Progenitor cell of endocrine pancreas (in vitro differentiated cells): ENCODE results near the gene KCNK15. TPM values are rescaled to one million over a fixed set of nuclear protein-coding genes. Genes with fewer than 3 reads are reported as not detected.

Experiments used
- DNase-seq: peaks from one replicate; pipeline ENCODE4 v3.0.0; 2021; ENCODE audit warnings: low spot score; ENCODE audit not compliant: unreplicated experiment
- H3K27ac Mint-ChIP-seq: 2 replicates; pipeline ENCODE4 v1.8.0; 2021; ENCODE audit warnings: mild to moderate bottlenecking, moderate library complexity, mixed read lengths
- H3K27me3 Mint-ChIP-seq: 2 replicates; pipeline ENCODE4 v1.8.0; 2021; ENCODE audit warnings: mixed read lengths
- H3K36me3 Mint-ChIP-seq: 2 replicates; pipeline ENCODE4 v1.8.0; 2022; ENCODE audit warnings: mixed read lengths; ENCODE audit not compliant: insufficient read depth
- H3K4me1 Mint-ChIP-seq: 2 replicates; pipeline ENCODE4 v1.8.0; 2021; ENCODE audit warnings: low read depth, mixed read lengths
- H3K4me3 Mint-ChIP-seq: 2 replicates; pipeline ENCODE4 v1.8.0; 2021; ENCODE audit warnings: low read depth, mild to moderate bottlenecking, moderate library complexity, mixed read lengths
- H3K9me3 Mint-ChIP-seq: 2 replicates; pipeline ENCODE4 v1.8.0; 2021; ENCODE audit warnings: low read depth, mixed read lengths
- CTCF ChIP-seq: fragments of 200-600 bp; sonication (generic); IDR thresholded peaks from one replicate; pipeline ENCODE4 v1.5.0; 2021; ENCODE audit warnings: antibody characterized with exemption, mild to moderate bottlenecking; ENCODE audit not compliant: unreplicated experiment
- total RNA-seq: library from RNA; stranded (reverse); gene quantifications from 2 replicates; pipeline ENCODE4 v1.2.1, GENCODE V29; 2021

Gene KCNK15
- total RNA-seq, 1 donor from 2014 or later, result 0.22 TPM

- no peak for TF ChIP-seq CTCF
- H3K4me3 Mint-ChIP-seq, result no peak overlapping the region
- DNase-seq, result no peak
- H3K9me3 Mint-ChIP-seq, result no peaks in the 10 kb centered on the region
- no peaks in the 10 kb centered on the region for H3K36me3 Mint-ChIP-seq
- H3K27ac Mint-ChIP-seq, result no peak overlapping the region
- H3K27me3 Mint-ChIP-seq, result peaks cover 10% of the 10 kb centered on the region
- no peaks in the 10 kb centered on the region for H3K4me1 Mint-ChIP-seq
Observed at GRCh38 chr20:44716309-44717106, 29.2 kb upstream of the KCNK15 start.

- no peak for DNase-seq
- Mint-ChIP-seq H3K27me3 (peaks cover 8% of the 10 kb centered on the region), H3K36me3 (no peaks in the 10 kb centered on the region), H3K27ac (no peak overlapping the region), H3K9me3 (no peaks in the 10 kb centered on the region), H3K4me1 (no peaks in the 10 kb centered on the region), H3K4me3 (no peak overlapping the region)
- peak; percentile 40 for TF ChIP-seq CTCF
Observed at GRCh38 chr20:44717986-44718385, 27.7 kb upstream of the KCNK15 start.

- Mint-ChIP-seq H3K4me3 (no peak overlapping the region), H3K9me3 (no peaks in the 10 kb centered on the region), H3K4me1 (no peaks in the 10 kb centered on the region), H3K36me3 (no peaks in the 10 kb centered on the region), H3K27me3 (peaks cover 3% of the 10 kb centered on the region), H3K27ac (no peak overlapping the region)
- DNase-seq, result no peak
- no peak for TF ChIP-seq CTCF
Observed at GRCh38 chr20:44719841-44720240, 25.8 kb upstream of the KCNK15 start.

- TF ChIP-seq CTCF, result no peak
- no peak overlapping the region for H3K4me3 Mint-ChIP-seq
- H3K9me3 Mint-ChIP-seq, result no peaks in the 10 kb centered on the region
- H3K4me1 Mint-ChIP-seq, result no peaks in the 10 kb centered on the region
- H3K27me3 Mint-ChIP-seq, result peaks cover 3% of the 10 kb centered on the region
- DNase-seq, result no peak
- H3K27ac Mint-ChIP-seq, result no peak overlapping the region
- no peaks in the 10 kb centered on the region for H3K36me3 Mint-ChIP-seq
Observed at GRCh38 chr20:44720621-44720996, 25.1 kb upstream of the KCNK15 start.

GRCh38 chr20:44720997-44721784 lies 24.5 kb upstream of the KCNK15 start:
- no peak for TF ChIP-seq CTCF

More at GRCh38 chr20:44720997-44721784, 24.5 kb upstream of the KCNK15 start:
- H3K27me3 Mint-ChIP-seq, result peaks cover 3% of the 10 kb centered on the region
- H3K36me3 Mint-ChIP-seq, result no peaks in the 10 kb centered on the region
- H3K4me3 Mint-ChIP-seq, result no peak overlapping the region
- no peak overlapping the region for H3K27ac Mint-ChIP-seq
- DNase-seq, result no peak
- no peaks in the 10 kb centered on the region for H3K9me3 Mint-ChIP-seq
- H3K4me1 Mint-ChIP-seq, result no peaks in the 10 kb centered on the region
